K562 (cell line): ENCODE results near the gene TRIM10. TPM values are rescaled to one million over a fixed set of nuclear protein-coding genes. Genes with fewer than 3 reads are reported as not detected.

Source experiments
- ATAC-seq: fragments of 200-7000 bp; cut with Tn5 transposase; 3 replicates; pipeline ENCODE4 v1.9.1; 2020; ENCODE audit warnings: moderate library complexity
- BruUV-seq: library from RNA; stranded (reverse); fragments of 400-500 nt; replicated peaks from 2 replicates; lab custom pipeline; 2021; lab: Mats Ljungman, UMichigan
- CTCF ChIA-PET: fragments of 300-600 bp; formaldehyde crosslinking; extraction: SDS; loops from one replicate; lab custom pipeline; 2021; ENCODE audit warnings: low intra/inter-chr PET ratio; lab: Yijun Ruan, JAX
- POLR2A ChIA-PET: fragments of 300-600, 350-650 bp; sonication (Branson Sonifier 250); formaldehyde crosslinking; extraction: SDS; loops from one replicate; lab custom pipeline; 2021; ENCODE audit warnings: antibody characterized with exemption, inconsistent platforms; lab: Yijun Ruan, JAX
- DNase-seq, 4 experiments: peaks; one replicate each; pipeline versions ENCODE4 v3.0.0 to v3.0.0-alpha.2; 2011 to 2018; ENCODE audit warnings: low spot score in 3 of 4, mixed read lengths in 3 of 4; ENCODE audit errors: extremely low read depth in 1 of 4
- FAIRE-seq: peaks from 2 replicates; lab custom pipeline; 2011; peaks lifted over from hg19 to GRCh38; lab: Jason Lieb, UNC
- H2AFZ ChIP-seq: 2 replicates; pipeline ENCODE4 v1.6.0; 2011; ENCODE audit warnings: low read depth, low read length, control low read depth, inconsistent platforms
- H3K27ac ChIP-seq: fragments of 200-600 bp; 3 replicates; pipeline ENCODE4 v1.8.0; 2011; ENCODE audit warnings: low read depth, mild to moderate bottlenecking, control low read depth, inconsistent platforms, low read length, moderate library complexity, mixed read lengths; ENCODE audit errors: extremely low read depth
- H3K27me3 ChIP-seq, 2 experiments: fragments of 300-600 bp in 1 of 2; 2 replicates in 1 of 2; 3 replicates in 1 of 2; pipeline versions ENCODE4 v1.6.0 to v1.8.0; 2011; ENCODE audit warnings: inconsistent platforms in 2 of 2, low read length in 2 of 2, mild to moderate bottlenecking in 1 of 2, mixed read lengths in 1 of 2, moderate library complexity in 1 of 2; ENCODE audit not compliant: control insufficient read depth in 2 of 2, insufficient read depth in 2 of 2
- H3K36me3 ChIP-seq: fragments of 300-600 bp; 3 replicates; pipeline ENCODE4 v1.8.0; 2011; ENCODE audit warnings: mild to moderate bottlenecking, low read length, inconsistent platforms; ENCODE audit not compliant: control insufficient read depth, insufficient read depth
- H3K4me1 ChIP-seq, 2 experiments: fragments of 200-600 bp in 1 of 2; replicated peaks in 1 of 2; 2 replicates in 1 of 2; 3 replicates in 1 of 2; pipeline versions ENCODE4 v1.5.1 to v1.8.0; 2011; ENCODE audit warnings: inconsistent platforms in 2 of 2, low read length in 2 of 2, mild to moderate bottlenecking in 1 of 2, mixed read lengths in 1 of 2, moderate library complexity in 1 of 2; ENCODE audit not compliant: control insufficient read depth in 2 of 2, insufficient read depth in 2 of 2
- H3K4me2 ChIP-seq: 2 replicates; pipeline ENCODE4 v1.6.1; 2011; ENCODE audit warnings: low read length, control low read depth, inconsistent platforms, mixed read lengths; ENCODE audit not compliant: insufficient read depth
- H3K4me3 ChIP-seq: fragments of 200-600 bp; sonication (generic), shearing (Covaris generic); 2 replicates; pipeline ENCODE4 v1.5.1; 2016; ENCODE audit warnings: control low read depth, inconsistent platforms
- H3K79me2 ChIP-seq: fragments of 200-600 bp; 3 replicates; pipeline ENCODE4 v1.8.0; 2011; ENCODE audit warnings: low read length, inconsistent platforms; ENCODE audit not compliant: control insufficient read depth, insufficient read depth
- H3K9ac ChIP-seq, 2 experiments: 2 replicates each; pipeline versions ENCODE4 v1.6.0 to v1.6.1; 2011; ENCODE audit warnings: low read depth in 2 of 2, low read length in 2 of 2, control low read depth in 1 of 2, inconsistent platforms in 1 of 2, mild to moderate bottlenecking in 1 of 2, mixed read lengths in 1 of 2; ENCODE audit not compliant: insufficient read depth in 1 of 2
- H3K9me1 ChIP-seq: one replicate; pipeline ENCODE4 v1.6.0; 2011; ENCODE audit warnings: inconsistent platforms, mild to moderate bottlenecking, low read length, moderate library complexity; ENCODE audit not compliant: control insufficient read depth, insufficient read depth
- H3K9me3 ChIP-seq: replicated peaks from 2 replicates; pipeline ENCODE4 v1.5.1; 2011; ENCODE audit warnings: low read depth, low read length, inconsistent platforms; ENCODE audit not compliant: control insufficient read depth, insufficient read depth
- H4K20me1 ChIP-seq: replicated peaks from 2 replicates; pipeline ENCODE4 v1.6.1; 2011; ENCODE audit warnings: low read length, inconsistent platforms, mixed read lengths; ENCODE audit not compliant: control insufficient read depth, insufficient read depth
- PTBP1 ChIP-seq: fragments of 200-400 bp; formaldehyde crosslinking; IDR thresholded peaks from 2 replicates; pipeline ENCODE4 v1.6.1; 2017; ENCODE audit warnings: low read depth, low read length
- WGBS: fragments of 100-300 bp; shearing (Covaris generic); methylation state at CpG from one replicate; pipeline ENCODE4 v1.1.6; 2016; ENCODE audit warnings: low coverage, mixed read lengths; ENCODE audit not compliant: insufficient coverage; ENCODE audit errors: missing lambda C conversion rate; 5-methylcytosine and 5-hydroxymethylcytosine counted together
- in situ Hi-C: fragments of 300-500 bp; cut with MboI; formaldehyde crosslinking; loops from 4 replicates; pipeline ENCODE4 v1.15.0; 2018; ENCODE audit warnings: inconsistent platforms, mixed read lengths
- intact Hi-C: fragments of 100-400 bp; cut with micrococcal nuclease; formaldehyde crosslinking; loops from 2 replicates; pipeline ENCODE4 v1.14.2; 2022
- polyA plus RNA-seq, 8 experiments: library from polyadenylated mRNA; depleted of rRNA in 4 of 8; stranded (reverse) in 5 of 8; unstranded in 3 of 8; fragments of >200 nt; fragmentation: Nextera tagmentation in 2 of 8; fragmentation: Illumina TruSeq in 1 of 8; extraction: Ambion mirVana in 2 of 8; extraction: Trizol in 1 of 8; gene quantifications; 2 replicates each; pipeline versions ENCODE4 v1.2.1 to v1.2.3, GENCODE V29; 2011 to 2014; ENCODE audit warnings: inconsistent platforms in 1 of 8, missing spikeins in 1 of 8
- total RNA-seq, 7 experiments: library from RNA; depleted of rRNA in 6 of 7; stranded (reverse); fragments of >200 nt in 6 of 7; fragmentation: Illumina TruSeq in 2 of 7; extraction: Trizol in 2 of 7; gene quantifications; 2 replicates each; pipeline versions ENCODE4 v1.2.1 to v1.2.3, GENCODE V29; 2011 to 2021; ENCODE audit warnings: low replicate concordance in 1 of 7
- TF ChIP-seq, protein P1 (sequence below), 3 experiments: IDR thresholded peaks in 2 of 3; conservative IDR thresholded peaks in 1 of 3; 2 replicates each; pipeline ENCODE4 v1.5.1; 2011 to 2012; ENCODE audit warnings: low read length in 3 of 3, mild to moderate bottlenecking in 3 of 3, control low read depth in 2 of 3, improper control_type of control experiment in 1 of 3, inconsistent platforms in 1 of 3, low read depth in 1 of 3, mixed read lengths in 1 of 3, moderate library complexity in 1 of 3; ENCODE audit not compliant: insufficient read depth in 2 of 3

The TRIM10 gene
- total and polyA plus RNA-seq, 9 of the 15 experiments (the other 6 are each of a cell fraction or from before 2014, with no cell fraction given) = 0.15 to 0.90 (median 0.36) TPM

GRCh38 chr6:30112402-30112994, 48.5 kb downstream of the TRIM10 start:
- H3K4me1 ChIP-seq = peaks cover 0 to 7% of the 10 kb centered on the region in 2 experiments; a peak in 1 of 5 replicates
- 5% methylated on average over 10 of the region's 10 CpGs for WGBS
- no peak overlapping the region for H3K9ac ChIP-seq
- no peak overlapping the region for H3K4me2 ChIP-seq
- ChIA-PET POLR2A (interaction anchor here (0.9 kb wide), 1 partner anchor 11 kb away, joined by 3 read pairs; no protein-coding TSS in a partner anchor), CTCF (no interaction called here)
- H4K20me1 ChIP-seq = no peaks in the 10 kb centered on the region
- H2AFZ ChIP-seq = no peak overlapping the region
- ATAC-seq (no peak), FAIRE-seq (no peak), DNase-seq (no peak)
- in situ Hi-C loops (no loop called here), intact Hi-C loops (no loop called here)
- BruUV-seq = no TSS peak
- no peaks in the 10 kb centered on the region for H3K9me1 ChIP-seq
- no peaks in the 10 kb centered on the region for H3K36me3 ChIP-seq
- peaks cover 33 to 37% of the 10 kb centered on the region in 2 experiments for H3K27me3 ChIP-seq
- no peaks in the 10 kb centered on the region for H3K79me2 ChIP-seq
- H3K9me3 ChIP-seq = no peaks in the 10 kb centered on the region
- TF ChIP-seq, protein P1, sequence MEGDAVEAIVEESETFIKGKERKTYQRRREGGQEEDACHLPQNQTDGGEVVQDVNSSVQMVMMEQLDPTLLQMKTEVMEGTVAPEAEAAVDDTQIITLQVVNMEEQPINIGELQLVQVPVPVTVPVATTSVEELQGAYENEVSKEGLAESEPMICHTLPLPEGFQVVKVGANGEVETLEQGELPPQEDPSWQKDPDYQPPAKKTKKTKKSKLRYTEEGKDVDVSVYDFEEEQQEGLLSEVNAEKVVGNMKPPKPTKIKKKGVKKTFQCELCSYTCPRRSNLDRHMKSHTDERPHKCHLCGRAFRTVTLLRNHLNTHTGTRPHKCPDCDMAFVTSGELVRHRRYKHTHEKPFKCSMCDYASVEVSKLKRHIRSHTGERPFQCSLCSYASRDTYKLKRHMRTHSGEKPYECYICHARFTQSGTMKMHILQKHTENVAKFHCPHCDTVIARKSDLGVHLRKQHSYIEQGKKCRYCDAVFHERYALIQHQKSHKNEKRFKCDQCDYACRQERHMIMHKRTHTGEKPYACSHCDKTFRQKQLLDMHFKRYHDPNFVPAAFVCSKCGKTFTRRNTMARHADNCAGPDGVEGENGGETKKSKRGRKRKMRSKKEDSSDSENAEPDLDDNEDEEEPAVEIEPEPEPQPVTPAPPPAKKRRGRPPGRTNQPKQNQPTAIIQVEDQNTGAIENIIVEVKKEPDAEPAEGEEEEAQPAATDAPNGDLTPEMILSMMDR (IDR thresholded peaks at IDR 0.05 in 2 of 3, conservative IDR thresholded peaks at IDR 0.05 in 1 of 3; ENCODE audit: insufficient read depth in 2 of 3, low read depth in 1 of 3, low read length in 3 of 3) = no peak
- no peak for TF ChIP-seq PTBP1
- H3K4me3 ChIP-seq = no peak overlapping the region
- H3K27ac ChIP-seq = no peak overlapping the region
